Renal pelvis (tissue), 4 donors: ENCODE data around the gene CPB2. TPM values are rescaled to one million over a fixed set of nuclear protein-coding genes. Genes with fewer than 3 reads are reported as not detected.

Experiments
- DNase-seq: peaks from one replicate; pipeline ENCODE4 v3.0.0-alpha.2; 2013
- polyA plus RNA-seq, 3 donors: library from polyadenylated mRNA; unstranded; fragments of 120-200 nt; gene quantifications; one replicate each; pipeline ENCODE4 v1.2.1, GENCODE V29; 2013; ENCODE audit not compliant: insufficient read length in 3 of 3

Gene CPB2
- polyA plus RNA-seq, 3 donors: 0.10 to 0.18 (median 0.13) TPM

DNA sequence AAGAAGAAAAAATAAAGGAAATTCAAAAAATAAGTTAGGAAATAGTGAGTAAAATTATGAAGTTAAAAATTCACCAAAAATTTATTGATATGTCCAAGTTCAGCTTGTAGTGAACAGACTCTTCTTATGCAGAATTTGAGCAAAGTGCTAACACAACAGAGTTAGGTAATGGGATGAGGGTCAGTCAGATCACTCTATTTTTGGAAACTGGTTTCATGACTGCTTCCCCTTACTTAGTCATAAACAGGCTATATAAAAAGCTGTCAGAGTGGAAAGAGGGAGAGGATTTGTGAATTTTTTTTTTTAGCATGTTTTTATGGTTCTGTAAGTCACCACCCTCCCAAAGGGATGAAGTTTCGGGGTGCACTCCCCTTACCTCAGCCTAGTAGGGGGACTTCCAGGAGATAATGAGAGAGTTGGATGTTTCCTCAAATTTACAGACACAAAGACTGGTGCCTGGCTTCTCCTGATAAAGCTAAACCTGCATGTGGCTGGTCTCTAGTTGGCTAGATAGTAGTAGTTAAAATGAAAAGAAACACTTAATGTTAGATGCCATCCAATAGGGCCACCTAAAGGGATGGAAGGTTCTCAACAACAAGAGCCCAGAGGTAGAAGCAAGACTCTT is 4.5 kb downstream of the CPB2 start:
- no peak for DNase-seq

DNA sequence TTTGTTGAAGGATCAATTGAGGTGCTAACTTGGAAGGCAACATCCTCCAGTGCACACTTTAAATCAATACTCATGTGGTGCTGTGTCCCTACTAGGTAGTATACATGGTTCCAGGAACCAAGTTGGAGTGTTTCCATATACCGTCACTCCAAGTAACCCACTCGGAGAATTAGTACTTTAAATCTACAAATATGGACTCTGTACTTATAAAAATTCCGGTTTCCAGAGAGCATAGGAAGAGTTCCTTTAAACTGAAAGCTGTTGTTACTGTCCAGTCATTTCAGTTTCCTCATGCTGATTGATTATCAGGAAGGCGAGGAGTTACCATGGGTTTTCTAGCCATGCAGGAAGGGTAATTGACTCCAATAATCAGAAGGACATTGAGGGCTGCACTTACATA is 7.2 kb downstream of the CPB2 start:
- DNase-seq: no peak

DNA sequence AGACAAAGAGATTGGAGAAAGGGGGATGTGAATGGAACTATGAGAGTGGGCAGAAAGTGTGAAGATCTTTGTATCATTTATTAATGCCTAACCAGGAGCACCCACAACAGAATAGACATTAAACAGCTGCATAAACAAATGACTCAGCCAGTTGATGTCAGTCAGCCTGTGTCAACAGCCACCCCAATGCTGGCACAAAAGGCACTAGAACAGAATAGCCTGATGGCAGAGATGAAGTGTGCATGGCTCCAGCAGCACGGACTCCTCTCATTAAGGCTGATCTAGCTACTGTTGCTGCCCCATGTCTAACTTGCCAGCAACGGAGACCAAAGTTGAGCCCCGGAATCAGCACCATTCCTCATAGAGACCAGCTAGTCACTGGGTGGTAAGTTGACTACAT is 7.8 kb downstream of the CPB2 start:
- no peak for DNase-seq

DNA sequence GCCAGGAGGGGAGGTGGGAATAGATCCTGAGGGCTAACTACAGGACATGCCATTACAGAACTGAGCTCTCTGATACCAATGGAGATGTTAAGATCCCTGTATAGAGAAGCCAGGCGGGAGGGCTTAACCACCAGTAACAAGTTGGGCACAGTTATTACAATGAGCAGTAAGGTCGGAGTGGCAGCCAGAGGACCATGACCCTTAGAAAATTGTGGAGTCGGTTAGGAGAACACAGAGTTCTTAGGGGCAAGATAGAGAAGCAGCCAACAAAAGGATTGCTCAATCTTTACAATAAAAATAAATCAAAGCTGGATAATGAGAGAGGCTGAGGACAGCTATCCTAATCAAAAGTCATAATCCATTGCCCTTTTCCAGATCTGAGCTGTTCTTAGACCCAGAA is 10.4 kb downstream of the CPB2 start:
- DNase-seq: no peak

DNA sequence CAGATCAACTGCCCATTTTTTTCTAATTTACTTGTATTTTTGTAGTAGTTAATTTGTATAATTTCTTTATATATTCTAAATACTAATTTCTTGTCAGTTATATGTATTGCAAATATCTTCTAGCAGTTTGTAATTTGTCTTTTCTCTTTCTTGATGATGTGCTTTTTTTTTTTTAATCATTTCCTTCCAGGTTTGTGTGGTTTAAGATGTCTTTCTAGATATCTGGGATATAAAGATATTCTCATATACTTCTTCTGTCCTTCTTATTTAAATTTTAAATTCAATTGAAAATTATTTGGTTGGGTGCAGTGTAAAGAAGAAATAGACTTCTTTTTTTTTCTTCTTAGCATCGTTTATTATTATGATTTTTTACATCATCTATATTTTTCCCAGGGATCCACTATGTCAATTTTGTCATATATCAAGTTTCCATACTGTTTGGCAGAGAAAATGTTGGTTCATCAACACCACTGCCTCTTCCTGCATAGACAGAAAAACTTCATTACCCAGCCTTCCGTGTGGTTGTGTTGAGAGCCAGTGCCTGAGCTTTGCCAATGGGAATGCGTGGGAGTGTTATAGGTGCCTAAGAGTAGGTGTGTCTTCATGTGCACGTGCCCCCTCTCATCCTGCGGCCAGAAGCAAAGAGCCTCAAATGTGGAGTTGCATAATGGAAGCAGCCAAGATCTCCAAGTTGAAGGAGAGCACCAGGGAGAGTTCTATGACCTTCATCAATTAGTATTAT is 15.8 kb downstream of the CPB2 start:
- no peak for DNase-seq

DNA sequence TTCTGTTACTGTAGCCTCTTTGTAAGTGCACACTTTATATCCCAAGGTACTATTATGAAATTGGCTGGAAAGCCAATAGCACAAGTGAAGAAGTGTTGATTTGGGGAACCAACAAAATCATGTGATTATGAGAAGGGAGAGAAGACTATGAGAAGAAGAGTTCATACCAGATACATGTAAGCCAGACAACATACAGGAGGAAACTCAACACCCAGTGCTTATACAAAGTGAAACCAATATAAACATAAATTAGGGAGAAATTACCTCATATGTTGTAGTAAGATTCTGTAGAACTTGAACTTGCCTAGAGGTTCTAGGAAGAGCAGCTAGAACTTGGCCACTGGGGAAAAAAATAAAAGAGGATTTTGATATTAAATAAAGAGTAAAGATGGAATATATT is 17.4 kb downstream of the CPB2 start:
- DNase-seq: no peak

DNA sequence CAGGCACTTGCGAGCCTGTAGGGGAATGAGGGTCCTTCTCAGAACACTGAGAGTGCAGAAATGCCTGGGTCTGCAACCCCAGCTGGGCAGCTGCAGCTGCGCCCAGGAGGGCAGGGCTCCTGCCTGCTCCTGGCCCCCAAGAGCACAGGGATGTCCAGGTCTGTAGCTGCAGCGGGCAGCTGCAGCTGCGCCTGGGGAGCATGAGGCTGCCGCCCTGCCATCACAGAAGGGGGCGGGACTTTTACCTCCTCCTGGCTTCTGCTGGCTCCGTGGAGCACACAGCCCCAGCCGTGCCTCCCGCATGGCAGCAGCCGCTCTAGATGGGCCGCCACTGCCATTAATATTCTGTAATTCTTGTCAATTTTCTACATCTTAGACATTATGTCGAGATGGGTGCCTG is 17.8 kb downstream of the CPB2 start:
- no peak for DNase-seq

DNA sequence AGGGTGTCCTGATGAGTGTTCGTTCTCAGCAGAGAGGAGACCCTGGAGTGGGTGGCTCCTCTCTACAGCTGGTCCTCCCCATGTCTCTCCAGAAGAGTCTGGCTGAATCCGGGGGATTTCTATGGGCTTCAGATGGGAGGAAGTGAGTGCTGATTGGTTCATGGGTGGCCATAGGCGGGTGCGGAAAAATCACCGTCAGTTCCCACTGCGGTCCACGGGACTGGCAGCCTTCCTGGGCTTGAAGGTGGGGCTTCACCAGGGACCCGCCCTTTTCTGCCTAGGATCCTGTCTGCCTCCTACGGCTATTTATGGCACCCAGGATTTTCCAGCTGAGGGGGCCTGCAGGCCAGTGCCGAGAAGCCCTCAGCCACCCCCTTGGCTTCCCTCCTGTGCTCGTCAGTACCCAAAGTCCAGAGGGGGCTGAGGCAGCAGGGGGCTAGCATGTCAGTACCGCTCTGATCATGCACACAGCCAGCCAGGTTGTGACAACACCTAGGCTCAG is 18.4 kb downstream of the CPB2 start:
- DNase-seq: no peak

DNA sequence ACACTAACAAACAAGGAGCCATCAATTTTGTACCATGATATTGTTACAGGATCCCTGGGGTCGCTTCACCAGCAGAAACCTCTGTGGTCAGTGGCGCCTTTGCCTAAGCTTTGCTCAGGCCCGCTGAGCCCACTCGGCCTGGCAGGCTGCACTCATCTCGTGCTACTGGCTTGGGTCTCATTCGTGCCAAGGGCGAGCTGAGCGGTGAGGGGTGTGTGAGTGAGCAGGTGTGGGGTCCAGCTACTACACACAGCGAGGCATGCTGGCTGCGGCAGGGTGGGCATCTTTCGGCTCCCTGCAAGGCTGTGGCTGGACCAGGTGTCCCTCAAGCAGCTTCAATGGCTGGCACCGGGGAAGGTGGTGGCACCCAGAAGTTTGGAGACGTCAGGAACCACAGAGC is 19.1 kb downstream of the CPB2 start:
- DNase-seq: no peak

DNA sequence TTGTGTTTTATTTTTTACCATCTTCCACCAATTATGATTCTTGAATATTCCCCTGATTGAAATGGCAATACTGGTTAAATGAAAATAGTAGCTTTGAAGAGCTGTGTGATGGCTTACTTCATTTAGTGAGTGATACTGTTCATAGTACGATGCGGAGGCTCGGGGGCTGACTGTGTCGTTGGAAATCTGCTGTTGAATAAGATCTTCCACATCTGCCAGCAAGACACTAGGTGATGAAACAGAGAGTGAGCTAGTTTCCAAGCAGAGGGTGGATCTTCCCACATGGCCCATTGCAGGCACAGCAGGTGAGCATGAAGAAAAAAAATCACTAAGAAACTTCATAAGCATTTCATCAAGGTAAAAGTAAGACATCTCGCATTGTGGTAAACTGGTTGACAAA is 22.5 kb downstream of the CPB2 start:
- DNase-seq: no peak

DNA sequence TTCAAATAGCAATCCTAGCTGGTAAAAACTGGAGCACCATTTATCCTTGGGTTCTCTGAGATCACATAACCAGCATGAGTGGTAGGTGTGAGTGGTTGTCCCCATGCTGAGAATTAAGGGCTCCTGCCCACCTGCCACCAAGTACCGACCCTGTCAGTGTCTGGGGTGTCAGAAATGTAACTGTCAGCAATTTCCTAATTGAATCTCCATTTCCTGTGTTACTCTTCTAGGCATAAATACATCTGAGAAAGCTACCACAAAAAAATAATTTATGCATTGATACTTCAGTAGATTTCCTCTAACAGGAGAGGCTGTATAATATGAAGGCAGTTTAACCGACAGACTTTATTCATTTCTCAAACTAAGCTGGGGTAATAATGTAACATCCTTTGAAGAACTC is 25.1 kb downstream of the CPB2 start:
- DNase-seq: no peak

DNA sequence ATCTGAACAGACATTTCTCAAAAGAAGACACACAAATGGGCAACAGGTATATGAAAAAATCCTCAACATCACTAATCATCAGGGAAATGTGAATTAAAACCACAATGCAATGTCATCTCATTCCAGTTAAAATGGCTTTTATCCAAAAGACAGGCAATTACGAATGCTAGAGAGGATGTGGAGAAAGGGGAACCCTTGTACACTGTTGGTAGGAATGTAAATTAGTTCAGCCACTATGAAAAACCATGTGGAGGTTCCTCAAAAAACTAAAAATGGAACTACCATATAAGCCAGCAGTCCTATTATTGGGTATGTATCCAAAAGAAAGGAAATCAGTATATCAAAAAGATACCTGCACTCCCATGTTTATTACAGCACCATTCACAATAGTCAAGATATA is 27.6 kb downstream of the CPB2 start:
- DNase-seq: no peak

DNA sequence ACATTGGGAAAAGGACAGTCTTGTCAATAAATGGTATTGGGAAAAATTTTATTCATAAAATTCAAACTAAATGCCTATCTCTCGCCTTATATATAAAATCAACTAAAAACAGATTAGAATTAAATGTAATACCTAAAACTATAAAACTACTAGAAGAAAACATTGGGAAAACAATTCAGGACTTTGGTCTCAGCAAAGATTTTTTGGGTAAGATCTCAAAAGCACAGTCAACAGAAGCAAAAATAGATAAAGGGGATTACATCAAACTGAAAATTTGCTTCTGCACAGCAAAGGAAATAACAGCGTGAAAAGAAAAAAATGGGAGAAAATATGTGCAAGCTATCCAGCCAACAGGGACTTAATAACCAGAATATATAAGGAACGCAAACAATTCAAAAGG is 28.0 kb downstream of the CPB2 start:
- no peak for DNase-seq

DNA sequence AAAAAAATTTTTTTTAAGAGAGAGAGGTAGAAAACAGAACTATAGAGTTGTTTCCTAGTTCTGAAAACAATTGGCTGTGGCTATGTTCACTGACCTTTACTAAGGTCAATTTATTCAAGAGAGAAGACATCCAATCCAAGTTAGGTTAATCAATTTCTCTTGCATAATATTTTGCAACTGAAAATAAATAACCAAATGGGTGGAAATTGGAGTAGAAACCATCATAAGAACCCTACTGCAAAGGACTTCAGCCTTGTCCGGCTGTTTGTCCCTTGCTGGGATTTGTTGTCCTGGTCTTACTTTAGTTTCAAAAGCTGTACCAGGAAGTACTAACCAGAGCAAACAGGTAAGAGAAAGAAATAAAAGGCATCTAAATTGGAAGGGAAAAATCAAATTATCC is 29.0 kb downstream of the CPB2 start:
- DNase-seq: no peak

DNA sequence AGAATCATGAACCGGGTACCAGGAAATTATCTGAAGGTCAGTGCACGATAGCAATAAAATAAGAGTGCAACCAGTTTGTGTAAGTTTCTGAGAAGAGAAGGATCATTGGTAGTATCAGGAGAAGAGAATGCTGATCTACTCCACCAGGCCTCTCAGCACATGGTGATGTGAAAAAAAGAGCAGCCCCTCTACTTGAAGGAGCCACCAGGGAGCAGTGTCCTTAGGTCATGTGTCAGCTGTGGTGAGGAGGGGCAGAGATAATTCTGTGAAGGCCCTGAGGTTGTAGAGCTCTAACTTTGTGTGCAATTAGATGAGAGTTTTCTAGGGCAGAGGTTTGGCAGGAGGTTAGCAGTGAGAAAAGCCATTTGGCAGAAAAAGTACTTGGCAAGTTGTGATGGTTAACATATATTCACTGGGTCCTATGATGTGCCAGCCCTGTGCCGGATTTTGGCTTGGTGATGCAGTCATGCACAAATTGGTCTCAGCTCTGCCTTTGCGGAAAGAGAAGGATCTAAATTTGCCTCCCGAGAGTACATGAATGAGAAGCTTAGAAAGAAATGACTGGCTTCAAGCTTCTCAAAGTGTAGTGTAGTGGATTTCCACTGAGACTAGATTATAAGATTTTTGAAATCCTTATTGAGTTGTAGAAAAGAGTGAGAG is 33.1 kb downstream of the CPB2 start:
- no peak for DNase-seq

DNA sequence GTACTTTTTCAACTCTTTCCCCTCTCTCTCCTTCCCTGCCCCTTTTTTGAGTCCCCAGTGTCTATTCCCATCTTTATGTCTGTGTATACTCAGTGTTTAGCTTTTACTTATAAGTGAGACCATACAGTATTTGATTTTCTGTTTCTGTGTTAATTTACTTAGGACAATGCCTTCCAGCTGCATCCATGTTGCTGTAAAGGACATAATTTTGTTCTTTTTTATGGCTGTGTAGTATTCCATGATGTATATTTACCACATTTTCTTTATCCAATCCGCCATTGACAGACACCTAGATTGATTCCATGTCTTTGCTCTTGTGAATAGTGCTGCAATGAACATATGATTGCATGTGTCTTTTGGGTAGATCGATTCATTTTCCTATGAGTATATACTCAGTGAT is 41.5 kb downstream of the CPB2 start:
- DNase-seq: no peak

DNA sequence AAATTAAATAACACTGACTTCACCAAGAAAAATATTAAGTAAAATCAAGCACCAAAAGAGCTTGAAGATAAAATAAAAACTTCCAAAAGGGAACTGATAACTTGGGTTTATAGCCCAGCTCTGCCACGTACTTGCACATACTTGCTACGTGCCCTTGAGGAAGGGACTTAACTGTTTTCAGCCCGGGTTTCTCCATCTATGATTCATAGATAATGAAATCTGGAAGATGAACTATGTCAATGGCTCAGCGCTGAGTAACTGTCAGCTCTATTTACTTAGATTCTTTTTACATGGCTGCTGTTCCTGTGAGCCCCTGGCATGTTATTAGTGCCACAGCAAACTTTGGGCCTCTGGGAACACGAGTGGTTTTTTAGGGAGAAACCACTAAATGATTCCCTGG is 42.6 kb downstream of the CPB2 start:
- no peak for DNase-seq

DNA sequence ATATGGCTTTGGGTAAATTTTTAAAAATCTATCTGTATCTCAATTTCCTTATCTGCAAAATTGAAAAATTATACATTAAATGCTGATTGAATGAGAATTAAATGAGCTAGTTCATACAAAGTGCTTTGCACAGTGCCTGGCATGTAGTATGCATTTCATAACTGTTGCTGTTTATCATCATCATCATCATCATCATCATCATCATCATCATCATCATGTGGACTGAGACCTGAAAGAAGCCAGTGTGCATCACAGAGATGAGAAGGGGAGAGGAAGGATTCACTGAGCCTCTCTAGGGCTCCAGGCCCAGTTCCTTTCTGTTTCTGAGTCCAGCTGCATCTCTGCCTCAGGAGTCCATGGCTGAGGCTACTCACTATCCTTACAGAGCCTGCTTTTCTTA is 45.4 kb downstream of the CPB2 start:
- no peak for DNase-seq

DNA sequence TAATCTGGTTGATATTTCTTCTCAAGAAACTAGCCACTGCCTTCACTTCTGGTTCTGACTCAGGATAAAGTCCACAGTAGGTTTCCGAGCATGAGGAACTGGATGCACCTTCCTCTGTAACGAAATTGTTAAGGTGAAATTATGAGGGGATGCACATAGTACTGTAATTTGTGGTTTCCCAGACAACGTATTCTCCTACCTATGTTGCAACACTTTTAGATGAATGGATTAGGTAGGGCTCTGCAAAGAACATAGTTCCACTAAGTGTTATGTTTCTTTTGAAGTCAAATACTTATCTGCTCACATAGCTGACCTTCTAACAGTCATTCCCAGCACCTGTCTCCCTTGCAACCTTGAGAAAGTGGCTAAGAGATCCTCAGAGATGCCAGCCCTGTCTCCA is 46.6 kb downstream of the CPB2 start:
- no peak for DNase-seq

DNA sequence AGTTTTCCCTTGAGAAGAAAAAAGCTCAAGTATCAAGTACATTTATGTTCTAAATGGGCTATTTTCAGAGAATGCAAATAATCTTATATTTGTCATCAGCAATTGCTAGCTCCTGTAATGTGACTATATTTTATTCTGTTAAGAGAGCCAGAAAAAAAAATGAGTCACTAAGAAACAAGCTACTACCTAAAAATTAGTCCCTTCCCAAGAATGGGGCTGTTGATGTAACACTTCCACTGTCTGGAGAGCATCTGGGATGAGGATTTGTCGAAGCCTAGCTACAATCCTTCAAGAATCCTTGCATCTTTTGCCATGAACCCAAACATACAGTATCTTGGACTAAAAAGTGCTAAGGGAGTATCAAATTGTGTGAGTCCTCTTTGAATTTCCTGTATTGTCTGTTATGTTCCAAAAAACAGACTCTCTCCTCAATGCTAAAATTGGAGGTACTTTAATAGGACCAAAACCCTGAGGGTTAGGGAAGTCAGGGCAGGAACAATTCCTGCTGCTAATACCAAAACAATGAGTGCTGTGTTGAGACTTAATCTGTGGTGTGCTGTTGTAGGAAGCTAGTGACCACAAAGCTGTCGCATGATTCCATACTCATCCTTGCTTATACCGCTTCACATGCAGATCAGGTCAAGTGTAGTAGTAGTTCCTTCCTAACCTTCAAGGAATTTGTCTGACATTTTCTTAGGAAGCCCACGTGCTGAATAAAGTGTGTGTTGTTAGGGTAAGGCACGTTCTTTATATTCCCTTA is 47.4 kb downstream of the CPB2 start:
- DNase-seq: no peak

DNA sequence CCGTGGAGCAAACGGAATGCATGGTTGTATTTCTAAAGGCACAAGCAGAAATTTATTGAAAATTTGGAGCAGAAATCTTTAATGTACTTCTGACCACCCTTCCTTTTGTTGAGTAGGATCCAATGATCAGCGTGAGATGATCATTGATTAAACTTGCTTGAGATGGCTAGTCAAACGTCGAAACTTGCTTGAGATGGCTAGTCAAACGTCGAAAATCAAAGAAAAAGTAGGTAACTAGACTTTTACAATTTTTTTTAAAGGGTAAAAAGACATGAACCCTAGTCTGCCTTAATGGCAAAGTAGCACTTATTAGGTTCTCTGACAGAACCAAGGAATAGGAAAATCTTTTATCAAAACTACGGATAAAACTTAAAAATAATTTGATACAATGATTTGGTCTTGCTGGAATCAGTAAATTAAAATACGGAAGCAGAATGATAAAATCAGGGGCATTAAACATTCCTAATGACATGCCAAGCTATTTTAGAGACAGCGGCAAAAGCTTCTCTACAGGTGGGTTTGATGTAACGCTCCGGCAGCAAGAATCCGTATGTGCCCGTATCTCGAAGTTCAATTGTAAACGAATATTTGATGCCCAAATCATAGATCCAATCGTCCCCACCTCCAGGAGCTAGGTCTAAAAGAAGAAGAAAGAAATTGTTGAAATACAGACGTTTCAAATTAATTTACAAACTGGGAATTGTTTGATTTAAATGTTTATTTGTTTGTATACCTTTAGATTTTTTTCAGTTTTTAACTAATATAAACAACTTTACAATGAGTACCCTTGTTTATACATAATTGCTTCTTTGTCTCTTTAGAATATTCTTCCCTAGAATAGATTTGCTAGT is 51.4 kb downstream of the CPB2 start:
- DNase-seq: no peak
